ENCODE data around the gene GUCY1A1.

GUCY1A1 gene

GRCh38 chr4:155656025-155656424 is 10.6 kb upstream of the GUCY1A1 start:
- TF ChIP-seq, protein P1, sequence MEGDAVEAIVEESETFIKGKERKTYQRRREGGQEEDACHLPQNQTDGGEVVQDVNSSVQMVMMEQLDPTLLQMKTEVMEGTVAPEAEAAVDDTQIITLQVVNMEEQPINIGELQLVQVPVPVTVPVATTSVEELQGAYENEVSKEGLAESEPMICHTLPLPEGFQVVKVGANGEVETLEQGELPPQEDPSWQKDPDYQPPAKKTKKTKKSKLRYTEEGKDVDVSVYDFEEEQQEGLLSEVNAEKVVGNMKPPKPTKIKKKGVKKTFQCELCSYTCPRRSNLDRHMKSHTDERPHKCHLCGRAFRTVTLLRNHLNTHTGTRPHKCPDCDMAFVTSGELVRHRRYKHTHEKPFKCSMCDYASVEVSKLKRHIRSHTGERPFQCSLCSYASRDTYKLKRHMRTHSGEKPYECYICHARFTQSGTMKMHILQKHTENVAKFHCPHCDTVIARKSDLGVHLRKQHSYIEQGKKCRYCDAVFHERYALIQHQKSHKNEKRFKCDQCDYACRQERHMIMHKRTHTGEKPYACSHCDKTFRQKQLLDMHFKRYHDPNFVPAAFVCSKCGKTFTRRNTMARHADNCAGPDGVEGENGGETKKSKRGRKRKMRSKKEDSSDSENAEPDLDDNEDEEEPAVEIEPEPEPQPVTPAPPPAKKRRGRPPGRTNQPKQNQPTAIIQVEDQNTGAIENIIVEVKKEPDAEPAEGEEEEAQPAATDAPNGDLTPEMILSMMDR (IDR thresholded peaks at IDR 0.05; ENCODE audit: low read length): no peak
- TF ChIP-seq EZH2phosphoT487 (IDR thresholded peaks at IDR 0.05; ENCODE audit: low read length) (no peak), EZH2 (optimal IDR thresholded peaks at IDR 0.05; ENCODE audit: low read depth, low read length) (no peak)
- Histone ChIP-seq H3K27me3 (replicated peaks; ENCODE audit: insufficient read depth, low read length) (no peaks in the 10 kb centered on the region), H3K4me1 (ENCODE audit: low read length) (peaks cover 21% of the 10 kb centered on the region; the same call in 1 of the 2 replicates), H2AFZ (ENCODE audit: low read length) (no peak overlapping the region), H4K20me1 (ENCODE audit: insufficient read depth, low read length) (no peaks in the 10 kb centered on the region), H3F3A (ENCODE audit: insufficient read depth, low read length) (peaks cover 9% of the 10 kb centered on the region), H3K4me2 (ENCODE audit: low read depth, low read length) (no peak overlapping the region), H3K9ac (ENCODE audit: low read length) (no peak overlapping the region), H3K36me3 (replicated peaks; ENCODE audit: insufficient read depth, low read length) (no peaks in the 10 kb centered on the region), H3K9me3 (replicated peaks; ENCODE audit: insufficient read depth, low read length) (no peaks in the 10 kb centered on the region), H3K9me2 (replicated peaks; ENCODE audit: insufficient read depth, low read length) (no peaks in the 10 kb centered on the region), H3K79me2 (ENCODE audit: low read length) (no peaks in the 10 kb centered on the region), H3K4me3 (ENCODE audit: low read length) (no peak overlapping the region), H3K27ac (ENCODE audit: low read length) (no peak overlapping the region)
- no peak for DNase-seq

GRCh38 chr4:155657169-155657568 is 9.5 kb upstream of the GUCY1A1 start:
- Histone ChIP-seq H4K20me1 (ENCODE audit: insufficient read depth, low read length) (no peaks in the 10 kb centered on the region), H3K4me3 (ENCODE audit: low read length) (no peak overlapping the region), H3F3A (ENCODE audit: insufficient read depth, low read length) (peaks cover 9% of the 10 kb centered on the region), H3K9ac (ENCODE audit: low read length) (no peak overlapping the region), H3K79me2 (ENCODE audit: low read length) (no peaks in the 10 kb centered on the region), H2AFZ (ENCODE audit: low read length) (no peak overlapping the region), H3K27me3 (replicated peaks; ENCODE audit: insufficient read depth, low read length) (no peaks in the 10 kb centered on the region), H3K9me2 (replicated peaks; ENCODE audit: insufficient read depth, low read length) (no peaks in the 10 kb centered on the region), H3K9me3 (replicated peaks; ENCODE audit: insufficient read depth, low read length) (no peaks in the 10 kb centered on the region), H3K4me2 (ENCODE audit: low read depth, low read length) (no peak overlapping the region), H3K27ac (ENCODE audit: low read length) (no peak overlapping the region), H3K4me1 (ENCODE audit: low read length) (peaks cover 21% of the 10 kb centered on the region; the same call in 1 of the 2 replicates), H3K36me3 (replicated peaks; ENCODE audit: insufficient read depth, low read length) (no peaks in the 10 kb centered on the region)
- DNase-seq: no peak
- TF ChIP-seq EZH2 (optimal IDR thresholded peaks at IDR 0.05; ENCODE audit: low read depth, low read length): no peak
- TF ChIP-seq, protein P1 (IDR thresholded peaks at IDR 0.05; ENCODE audit: low read length): no peak
- TF ChIP-seq EZH2phosphoT487 (IDR thresholded peaks at IDR 0.05; ENCODE audit: low read length): no peak

- no peak for TF ChIP-seq EZH2phosphoT487 (IDR thresholded peaks at IDR 0.05; ENCODE audit: low read length)
- TF ChIP-seq, protein P1 (IDR thresholded peaks at IDR 0.05; ENCODE audit: low read length): no peak
- no peak for TF ChIP-seq EZH2 (optimal IDR thresholded peaks at IDR 0.05; ENCODE audit: low read depth, low read length)
- H3K9ac ChIP-seq (ENCODE audit: low read length): no peak overlapping the region; the same call in 1 of the 2 replicates
- H3K36me3 ChIP-seq (replicated peaks; ENCODE audit: insufficient read depth, low read length): no peaks in the 10 kb centered on the region
- H3K79me2 ChIP-seq (ENCODE audit: low read length): no peaks in the 10 kb centered on the region
- H3K9me3 ChIP-seq (replicated peaks; ENCODE audit: insufficient read depth, low read length): no peaks in the 10 kb centered on the region
- H2AFZ ChIP-seq (ENCODE audit: low read length): peak overlapping the region; percentile 46
- peaks cover 21% of the 10 kb centered on the region; the same call in 1 of the 2 replicates for H3K4me1 ChIP-seq (ENCODE audit: low read length)
- H3K4me2 ChIP-seq (ENCODE audit: low read depth, low read length): peak overlapping the region; percentile 83; the same call in 1 of the 2 replicates
- DNase-seq: no peak
- no peaks in the 10 kb centered on the region for H3K9me2 ChIP-seq (replicated peaks; ENCODE audit: insufficient read depth, low read length)
- no peaks in the 10 kb centered on the region for H4K20me1 ChIP-seq (ENCODE audit: insufficient read depth, low read length)
- peak overlapping the region; percentile 47; the same call in 1 of the 2 replicates for H3K27ac ChIP-seq (ENCODE audit: low read length)
- peak overlapping the region; percentile 26; the same call in 1 of the 2 replicates for H3K4me3 ChIP-seq (ENCODE audit: low read length)
- H3K27me3 ChIP-seq (replicated peaks; ENCODE audit: insufficient read depth, low read length): no peaks in the 10 kb centered on the region
- peaks cover 9% of the 10 kb centered on the region for H3F3A ChIP-seq (ENCODE audit: insufficient read depth, low read length)
Measured at GRCh38 chr4:155657985-155658680, 8.5 kb upstream of the GUCY1A1 start.
